ENCODE measurements around the gene CEP83. TPM values are rescaled to one million over a fixed set of nuclear protein-coding genes. Genes with fewer than 3 reads are reported as not detected.

The CEP83 gene
- total RNA-seq, 1 experiment from 2014 or later = 26.2 TPM

- Mint-ChIP-seq H3K27ac (no peak overlapping the region), H3K9me3 (no peaks in the 10 kb centered on the region), H3K36me3 (no peaks in the 10 kb centered on the region), H3K27me3 (ENCODE audit: low read depth) (no peaks in the 10 kb centered on the region), H3K4me1 (peaks cover 48% of the 10 kb centered on the region), H3K4me3 (no peak overlapping the region)
- TF ChIP-seq SOX15 (CRISPR knock-in tag; IDR thresholded peaks at IDR 0.05) (no peak), SMAD3 (CRISPR knock-in tag; IDR thresholded peaks at IDR 0.05; ENCODE audit: borderline replicate concordance) (no peak), E2F5 (CRISPR knock-in tag; IDR thresholded peaks at IDR 0.05) (no peak), CTCF (IDR thresholded peaks at IDR 0.05) (no peak), NFATC4 (CRISPR knock-in tag; IDR thresholded peaks at IDR 0.05) (no peak), ZNF512 (CRISPR knock-in tag; IDR thresholded peaks at IDR 0.05; ENCODE audit: borderline replicate concordance) (no peak), CREB1 (CRISPR knock-in tag; IDR thresholded peaks at IDR 0.05) (no peak), NFE2L1 (CRISPR knock-in tag; IDR thresholded peaks at IDR 0.05) (no peak), ZBTB21 (CRISPR knock-in tag; IDR thresholded peaks at IDR 0.05; ENCODE audit: borderline replicate concordance) (no peak), TP53 (CRISPR knock-in tag; IDR thresholded peaks at IDR 0.05) (no peak), JAZF1 (CRISPR knock-in tag; IDR thresholded peaks at IDR 0.05) (no peak), GABPB1 (CRISPR knock-in tag; IDR thresholded peaks at IDR 0.05) (no peak), ATF3 (CRISPR knock-in tag; conservative IDR thresholded peaks at IDR 0.05) (no peak), TCF7 (CRISPR knock-in tag; IDR thresholded peaks at IDR 0.05; ENCODE audit: low read depth) (no peak), ZNF219 (CRISPR knock-in tag; IDR thresholded peaks at IDR 0.05; ENCODE audit: borderline replicate concordance) (no peak), ZNF263 (CRISPR knock-in tag; IDR thresholded peaks at IDR 0.05; ENCODE audit: low read depth) (no peak), CREM (CRISPR knock-in tag; IDR thresholded peaks at IDR 0.05) (no peak)
- no peak for ATAC-seq
- POLR2A ChIA-PET = no interaction called here
- CTCF ChIA-PET = interaction anchor here (0.6 kb wide), 1 partner anchor 80 kb away, joined by 3 read pairs; no protein-coding TSS in a partner anchor
- no peak for DNase-seq (ENCODE audit: low spot score)
Observed at GRCh38 chr12:94285943-94286582, 173.6 kb downstream of the CEP83 start.

- no peak for TF ChIP-seq IRF1 (CRISPR knock-in tag; IDR thresholded peaks at IDR 0.05)
- ATAC-seq (no peak), DNase-seq (ENCODE audit: low spot score) (no peak)
- Mint-ChIP-seq H3K27ac (no peak overlapping the region), H3K4me1 (peaks cover 36% of the 10 kb centered on the region), H3K4me3 (no peak overlapping the region), H3K9me3 (no peaks in the 10 kb centered on the region), H3K36me3 (no peaks in the 10 kb centered on the region), H3K27me3 (ENCODE audit: low read depth) (no peaks in the 10 kb centered on the region)
- ChIA-PET POLR2A (no interaction called here), CTCF (no interaction called here)
Observed at GRCh38 chr12:94284859-94285258, 174.8 kb downstream of the CEP83 start.

GRCh38 chr12:94284046-94284445, 175.6 kb downstream of the CEP83 start:
- DNase-seq (ENCODE audit: low spot score) = no peak
- no peak for ATAC-seq
- Mint-ChIP-seq H3K27ac (no peak overlapping the region), H3K36me3 (no peaks in the 10 kb centered on the region), H3K4me3 (no peak overlapping the region), H3K27me3 (ENCODE audit: low read depth) (no peaks in the 10 kb centered on the region), H3K9me3 (no peaks in the 10 kb centered on the region), H3K4me1 (peaks cover 28% of the 10 kb centered on the region)
- ChIA-PET CTCF (no interaction called here), POLR2A (interaction anchor here (0.6 kb wide), 1 partner anchor 86 kb away, joined by 4 read pairs; no protein-coding TSS in a partner anchor)
- TF ChIP-seq ATF3 (CRISPR knock-in tag; conservative IDR thresholded peaks at IDR 0.05) (no peak), PRDM15 (CRISPR knock-in tag; IDR thresholded peaks at IDR 0.05) (no peak), FOXJ3 (CRISPR knock-in tag; IDR thresholded peaks at IDR 0.05; ENCODE audit: borderline replicate concordance) (no peak), MLX (CRISPR knock-in tag; IDR thresholded peaks at IDR 0.05) (no peak), SP1 (CRISPR knock-in tag; conservative IDR thresholded peaks at IDR 0.05) (no peak), NR2C2 (CRISPR knock-in tag; IDR thresholded peaks at IDR 0.05) (no peak), JUN (CRISPR knock-in tag; IDR thresholded peaks at IDR 0.05) (no peak)
